HG03064 (cell line): ENCODE data around the gene RAB6A.

Experiments used
- ATAC-seq: cut with Tn5 transposase; IDR thresholded peaks from one replicate; pipeline ENCODE4 v1.9.1; 2021; ENCODE audit warnings: low read depth; ENCODE audit not compliant: unreplicated experiment

RAB6A gene

DNA sequence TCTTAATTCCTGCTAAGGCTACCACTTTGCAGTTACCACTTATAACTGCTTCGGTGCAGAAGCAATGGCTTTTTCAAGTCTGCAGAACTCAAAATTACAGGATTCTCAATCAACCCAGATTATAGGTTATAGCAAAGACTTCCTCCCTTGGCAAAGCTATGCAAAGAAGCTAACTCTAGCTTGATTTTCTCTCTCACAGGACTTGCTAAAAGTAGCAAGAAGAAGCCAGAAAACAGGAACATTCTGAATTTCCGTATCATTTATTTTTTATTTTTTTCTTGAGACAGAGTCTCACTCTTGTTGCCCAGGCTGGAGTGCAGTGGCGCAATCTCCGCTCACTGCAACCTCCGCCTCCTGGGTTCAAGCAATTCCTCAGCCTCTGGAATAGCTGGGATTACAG, 125.2 kb downstream of the RAB6A start:
- no peak for ATAC-seq

DNA sequence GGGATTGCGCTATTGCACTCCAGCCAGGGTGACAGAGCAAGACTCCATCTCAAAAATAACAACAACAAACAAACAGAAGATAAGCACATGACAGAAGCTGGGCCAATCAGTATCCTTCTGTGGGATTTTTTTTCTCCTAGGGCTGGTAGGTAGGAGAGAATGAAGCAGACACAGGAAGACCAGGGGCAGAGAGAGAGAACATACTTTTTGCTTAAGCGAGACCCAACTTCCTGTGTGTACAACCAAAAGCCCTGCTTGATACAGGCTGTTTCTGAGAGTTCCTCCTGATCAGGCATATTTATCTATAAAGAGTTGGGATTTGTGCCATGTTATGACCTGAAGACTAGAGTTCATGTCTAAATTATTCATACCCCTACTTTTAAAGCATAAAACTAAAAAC, 126.9 kb downstream of the RAB6A start:
- no peak for ATAC-seq

DNA sequence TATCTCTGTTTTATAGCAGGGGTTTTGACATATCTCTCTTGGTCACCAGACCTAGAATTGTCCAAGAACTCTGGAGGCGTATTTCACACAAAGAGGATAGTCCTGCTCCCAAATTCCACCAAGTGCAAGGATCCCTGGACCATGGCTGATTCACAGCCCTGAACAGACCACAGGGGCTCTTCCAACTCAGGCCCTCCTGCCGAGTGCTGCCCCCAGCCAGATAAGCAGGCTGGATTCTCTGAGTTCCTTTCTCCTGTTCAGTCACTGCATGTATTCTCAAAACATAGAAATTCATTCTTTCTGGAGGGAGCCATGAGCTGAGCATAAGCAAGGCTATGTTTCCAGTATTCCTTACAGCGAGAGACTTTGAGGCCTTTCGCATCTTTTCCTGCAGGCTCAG, 127.9 kb downstream of the RAB6A start:
- ATAC-seq = no peak

DNA sequence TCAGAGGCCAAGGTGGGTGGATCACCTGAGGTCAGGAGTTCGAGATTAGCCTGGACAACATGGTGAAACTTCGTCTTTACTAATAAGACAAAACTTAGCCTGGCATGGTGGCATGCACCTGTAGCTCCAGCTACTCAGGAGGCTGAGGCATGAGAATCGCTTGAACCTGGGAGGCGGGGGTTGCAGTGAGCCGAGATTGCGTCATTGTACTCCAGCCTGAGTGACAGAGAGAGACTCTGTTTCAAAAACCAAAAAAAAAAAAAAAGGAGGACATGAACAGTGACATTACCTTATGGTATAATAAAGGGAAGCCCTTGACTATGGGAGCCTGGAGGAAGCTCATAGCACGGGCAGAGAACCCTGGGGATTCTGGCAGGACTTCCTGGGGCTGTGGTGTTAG, 131.0 kb downstream of the RAB6A start:
- no peak for ATAC-seq

DNA sequence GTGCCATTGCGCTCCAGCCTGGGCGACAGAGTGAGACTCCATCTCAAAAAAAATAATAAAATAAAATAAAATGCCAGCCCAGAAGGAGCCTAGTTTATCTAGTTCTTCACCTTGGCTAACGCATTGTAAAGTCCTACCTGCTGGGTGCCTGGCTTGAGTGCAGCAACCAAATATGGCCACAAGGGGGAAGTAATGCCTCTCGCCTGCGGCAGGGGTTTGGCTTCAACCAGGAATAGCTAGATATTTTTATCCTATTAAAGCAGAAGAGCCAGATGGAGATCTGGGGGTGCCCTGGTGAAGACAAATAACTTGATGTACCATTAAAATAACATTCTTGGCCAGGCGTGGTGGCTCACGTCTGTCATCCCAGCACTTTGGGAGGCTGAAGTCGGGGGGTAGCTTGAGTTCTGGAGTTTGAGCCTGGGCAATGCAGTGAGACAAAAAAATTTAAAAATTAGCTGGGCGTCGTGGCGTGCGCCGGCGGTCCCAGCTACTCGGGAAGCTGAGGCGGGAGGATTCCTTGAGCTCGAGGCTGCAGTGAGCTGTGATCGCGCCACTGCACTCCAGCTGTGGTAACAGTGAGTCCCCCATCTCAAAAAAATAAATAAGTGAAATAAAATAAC, 135.1 kb downstream of the RAB6A start:
- ATAC-seq = no peak
